HepG2 (cell line): ENCODE results near the gene MAB21L4. TPM values are rescaled to one million over a fixed set of nuclear protein-coding genes. Genes with fewer than 3 reads are reported as not detected.

ENCODE experiments used
- ATAC-seq: fragments of 200-7000 bp; cut with Tn5 transposase; 3 replicates; pipeline ENCODE4 v1.9.1; 2020; ENCODE audit warnings: mild to moderate bottlenecking, moderate library complexity
- BruUV-seq: library from RNA; stranded (reverse); fragments of 400-500 nt; replicated peaks from 2 replicates; lab custom pipeline; 2021; lab: Mats Ljungman, UMichigan
- CTCF ChIA-PET: fragments of 300-600 bp; formaldehyde crosslinking; extraction: SDS; loops from one replicate; lab custom pipeline; 2021; ENCODE audit warnings: low total read pairs, inconsistent platforms, low intra/inter-chr PET ratio; lab: Yijun Ruan, JAX
- POLR2A ChIA-PET: fragments of 350-600 bp; sonication (Branson Sonifier 250); formaldehyde crosslinking; loops from one replicate; lab custom pipeline; 2020; ENCODE audit warnings: antibody characterized with exemption, inconsistent platforms; lab: Yijun Ruan, JAX
- DNase-seq: peaks from one replicate; pipeline ENCODE4 v3.0.0-alpha.2; 2015; ENCODE audit warnings: low spot score
- FAIRE-seq: peaks from 3 replicates; lab custom pipeline; 2011; peaks lifted over from hg19 to GRCh38; lab: Jason Lieb, UNC
- H2AFZ ChIP-seq: one replicate; pipeline ENCODE4 v1.6.1; 2011; ENCODE audit warnings: low read length, inconsistent platforms
- H3K27ac ChIP-seq: fragments of 300-600 bp; 3 replicates; pipeline ENCODE4 v1.8.0; 2011; ENCODE audit warnings: mixed run types, mild to moderate bottlenecking, mixed read lengths, low read length, inconsistent platforms; ENCODE audit not compliant: insufficient read depth; ENCODE audit errors: extremely low read length
- H3K27me3 ChIP-seq, 2 experiments: fragments of 200-600 bp in 1 of 2; 2 replicates in 1 of 2; 3 replicates in 1 of 2; pipeline versions ENCODE4 v1.6.0 to v1.8.0; 2011; ENCODE audit warnings: low read length in 2 of 2, mild to moderate bottlenecking in 2 of 2, moderate library complexity in 2 of 2, inconsistent platforms in 1 of 2; ENCODE audit not compliant: insufficient read depth in 2 of 2, control insufficient read depth in 1 of 2
- H3K36me3 ChIP-seq, 2 experiments: fragments of 200-600 bp in 1 of 2; replicated peaks in 1 of 2; 2 replicates in 1 of 2; 3 replicates in 1 of 2; pipeline versions ENCODE4 v1.5.1 to v1.8.0; 2011; ENCODE audit warnings: low read length in 2 of 2, inconsistent platforms in 1 of 2; ENCODE audit not compliant: insufficient read depth in 2 of 2, control insufficient read depth in 1 of 2
- H3K4me1 ChIP-seq: 2 replicates; pipeline ENCODE4 v1.5.1; 2012; ENCODE audit warnings: low read length, inconsistent platforms; ENCODE audit not compliant: insufficient read depth
- H3K4me2 ChIP-seq: 2 replicates; pipeline ENCODE4 v1.6.0; 2011; ENCODE audit warnings: low read depth, low read length, inconsistent platforms
- H3K4me3 ChIP-seq, 3 experiments: fragments of 200-600 bp in 1 of 3; sonication (generic), shearing (Covaris generic) in 1 of 3; replicated peaks in 1 of 3; 2 replicates each; pipeline ENCODE4 v1.5.1; 2011 to 2016; ENCODE audit warnings: low read length in 3 of 3, inconsistent platforms in 2 of 3, low read depth in 2 of 3, mild to moderate bottlenecking in 2 of 3, control low read depth in 1 of 3, mixed read lengths in 1 of 3; ENCODE audit not compliant: insufficient read depth in 1 of 3
- H3K79me2 ChIP-seq: one replicate; pipeline ENCODE4 v1.6.1; 2011; ENCODE audit warnings: low read length, inconsistent platforms; ENCODE audit not compliant: insufficient read depth
- H3K9ac ChIP-seq: 2 replicates; pipeline ENCODE4 v1.6.0; 2011; ENCODE audit warnings: mild to moderate bottlenecking, low read depth, low read length, inconsistent platforms; ENCODE audit not compliant: insufficient read depth
- H3K9me3 ChIP-seq: 2 replicates; pipeline ENCODE4 v1.5.1; 2012; ENCODE audit warnings: mild to moderate bottlenecking, low read length
- H4K20me1 ChIP-seq: 2 replicates; pipeline ENCODE4 v1.6.0; 2011; ENCODE audit warnings: inconsistent platforms, mild to moderate bottlenecking, low read length, moderate library complexity; ENCODE audit not compliant: insufficient read depth
- DRAP1 ChIP-seq: IDR thresholded peaks from 2 replicates; pipeline ENCODE4 v1.6.1; 2016; ENCODE audit warnings: missing genetic modification reagents, missing compliant biosample characterization
- EZH2 ChIP-seq: conservative IDR thresholded peaks from 2 replicates; pipeline ENCODE4 v1.6.1; 2012; ENCODE audit warnings: mild to moderate bottlenecking, low read depth, low read length, moderate library complexity
- FOXO1 ChIP-seq: sonication (generic); formaldehyde crosslinking; IDR thresholded peaks from 2 replicates; pipeline ENCODE4 v1.4.0; 2020; ENCODE audit warnings: missing genetic modification reagents
- GABPB1 ChIP-seq: IDR thresholded peaks from 2 replicates; pipeline ENCODE4 v1.6.1; 2016; ENCODE audit warnings: mild to moderate bottlenecking, missing genetic modification reagents, moderate library complexity, missing compliant biosample characterization
- PPARG ChIP-seq: conservative IDR thresholded peaks from 2 replicates; pipeline ENCODE4 v1.6.1; 2016; ENCODE audit warnings: missing biosample characterization, missing genetic modification reagents
- SAFB2 ChIP-seq: sonication (generic); formaldehyde crosslinking; IDR thresholded peaks from 2 replicates; pipeline ENCODE4 v1.5.1; 2020; ENCODE audit warnings: missing genetic modification reagents, low read depth, mild to moderate bottlenecking, borderline replicate concordance
- TBX2 ChIP-seq: sonication (generic); formaldehyde crosslinking; IDR thresholded peaks from 2 replicates; pipeline ENCODE4 v1.5.0; 2020; ENCODE audit warnings: missing genetic modification reagents, mild to moderate bottlenecking, borderline replicate concordance
- ZNF20 ChIP-seq: sonication (generic); formaldehyde crosslinking; IDR thresholded peaks from 2 replicates; pipeline ENCODE4 v1.4.0; 2020; ENCODE audit warnings: mild to moderate bottlenecking, moderate library complexity, missing genetic modification reagents
- ZNF276 ChIP-seq: sonication (generic); formaldehyde crosslinking; IDR thresholded peaks from 2 replicates; pipeline ENCODE4 v1.4.0; 2020; ENCODE audit warnings: mild to moderate bottlenecking, low read depth, missing genetic modification reagents
- ZNF333 ChIP-seq: sonication (generic); formaldehyde crosslinking; IDR thresholded peaks from 2 replicates; pipeline ENCODE4 v1.4.0; 2020; ENCODE audit warnings: mild to moderate bottlenecking, missing genetic modification reagents, borderline replicate concordance
- ZNF510 ChIP-seq: sonication (generic); formaldehyde crosslinking; IDR thresholded peaks from 2 replicates; pipeline ENCODE4 v1.4.0; 2020; ENCODE audit warnings: low read depth, mild to moderate bottlenecking, missing genetic modification reagents
- ZNF776 ChIP-seq: sonication (generic); formaldehyde crosslinking; IDR thresholded peaks from 2 replicates; pipeline ENCODE4 v1.4.0; 2020; ENCODE audit warnings: mild to moderate bottlenecking, missing genetic modification reagents
- WGBS: methylation state at CpG from one replicate; pipeline ENCODE4 v1.1.6; 2017; ENCODE audit warnings: low lambda C conversion rate; 5-methylcytosine and 5-hydroxymethylcytosine counted together
- in situ Hi-C: cut with HindIII; loops from 2 replicates; pipeline ENCODE4 v1.10.0; 2017; ENCODE audit warnings: low pct_unique_long_range_greater_than_20kb; ENCODE audit not compliant: extremely low pct_ligation_motif_present
- intact Hi-C: fragments of 100-400 bp; cut with micrococcal nuclease; formaldehyde crosslinking; loops from one replicate; pipeline ENCODE4 v1.10.0; 2022; ENCODE audit not compliant: unreplicated experiment
- polyA plus RNA-seq, 8 experiments: library from polyadenylated mRNA; depleted of rRNA in 3 of 8; stranded (reverse) in 7 of 8; unstranded in 1 of 8; fragments of >200 nt; fragmentation: Illumina TruSeq in 4 of 8; extraction: Trizol in 4 of 8; gene quantifications; 2 replicates each; pipeline versions ENCODE4 v1.2.1 to v1.2.3, GENCODE V29; 2011 to 2016; ENCODE audit warnings: low read depth in 4 of 8, missing spikeins in 1 of 8, mixed read lengths in 1 of 8; ENCODE audit not compliant: insufficient read depth in 1 of 8
- total RNA-seq, 5 experiments: library from RNA; depleted of rRNA; stranded (reverse); fragments of >200 nt; fragmentation: Illumina TruSeq; extraction: Trizol; gene quantifications; 2 replicates each; pipeline ENCODE4 v1.2.3, GENCODE V29; 2016; ENCODE audit warnings: low read depth in 1 of 5
- TF ChIP-seq, protein P1 (sequence below): conservative IDR thresholded peaks from 2 replicates; pipeline ENCODE4 v1.6.1; 2018; ENCODE audit warnings: missing genetic modification reagents
- TF ChIP-seq, protein P2 (sequence below): sonication (generic); formaldehyde crosslinking; IDR thresholded peaks from 2 replicates; pipeline ENCODE4 v1.5.0; 2020; ENCODE audit warnings: missing genetic modification reagents

MAB21L4 gene
- total and polyA plus RNA-seq, 2 of the 13 experiments (the other 11 are each of a cell fraction or from before 2014, with no cell fraction given): 3.0 to 14.0 TPM

- no peak for ATAC-seq
- no TSS peak for BruUV-seq
- Histone ChIP-seq H3K4me3 (no peak overlapping the region; a peak in 1 of 6 replicates), H3K4me2 (peak overlapping the region; percentile 10; the same call in 1 of the 2 replicates), H3K4me1 (peaks cover 48% of the 10 kb centered on the region), H3K27me3 (peaks cover 16 to 66% of the 10 kb centered on the region in 2 experiments), H3K9ac (no peak overlapping the region), H4K20me1 (no peaks in the 10 kb centered on the region), H3K27ac (no peak overlapping the region), H3K9me3 (no peaks in the 10 kb centered on the region), H3K36me3 (no peaks in the 10 kb centered on the region), H3K79me2 (no peaks in the 10 kb centered on the region), H2AFZ (no peak overlapping the region)
- in situ Hi-C loops (loop anchor here (5.0 kb wide), 1 partner anchor 47 kb away; no protein-coding TSS in a partner anchor), intact Hi-C loops (no loop called here)
- FAIRE-seq: no peak
- WGBS: 36% methylated on average over 12 of the region's 19 CpGs
- ChIA-PET CTCF (no interaction called here), POLR2A (no interaction called here)
- no peak for DNase-seq
- TF ChIP-seq FOXO1 (no peak), DRAP1 (CRISPR knock-in tag) (no peak), ZNF776 (CRISPR knock-in tag) (no peak), ZNF510 (CRISPR knock-in tag) (no peak), ZNF276 (CRISPR knock-in tag) (no peak), SAFB2 (CRISPR knock-in tag) (no peak), EZH2 (0 out of 2 replicates have a peak, but pooled peaks have one; percentile 14), PPARG (no peak), ZNF333 (CRISPR knock-in tag) (peak; percentile 73; the same call in 1 of the 2 replicates), GABPB1 (CRISPR knock-in tag) (no peak), ZNF20 (no peak), TBX2 (0 out of 2 replicates have a peak, but pooled peaks have one; percentile 17)
- TF ChIP-seq, protein P1, sequence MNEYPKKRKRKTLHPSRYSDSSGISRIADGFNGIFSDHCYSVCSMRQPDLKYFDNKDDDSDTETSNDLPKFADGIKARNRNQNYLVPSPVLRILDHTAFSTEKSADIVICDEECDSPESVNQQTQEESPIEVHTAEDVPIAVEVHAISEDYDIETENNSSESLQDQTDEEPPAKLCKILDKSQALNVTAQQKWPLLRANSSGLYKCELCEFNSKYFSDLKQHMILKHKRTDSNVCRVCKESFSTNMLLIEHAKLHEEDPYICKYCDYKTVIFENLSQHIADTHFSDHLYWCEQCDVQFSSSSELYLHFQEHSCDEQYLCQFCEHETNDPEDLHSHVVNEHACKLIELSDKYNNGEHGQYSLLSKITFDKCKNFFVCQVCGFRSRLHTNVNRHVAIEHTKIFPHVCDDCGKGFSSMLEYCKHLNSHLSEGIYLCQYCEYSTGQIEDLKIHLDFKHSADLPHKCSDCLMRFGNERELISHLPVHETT (CRISPR knock-in tag): no peak
- TF ChIP-seq, protein P2, sequence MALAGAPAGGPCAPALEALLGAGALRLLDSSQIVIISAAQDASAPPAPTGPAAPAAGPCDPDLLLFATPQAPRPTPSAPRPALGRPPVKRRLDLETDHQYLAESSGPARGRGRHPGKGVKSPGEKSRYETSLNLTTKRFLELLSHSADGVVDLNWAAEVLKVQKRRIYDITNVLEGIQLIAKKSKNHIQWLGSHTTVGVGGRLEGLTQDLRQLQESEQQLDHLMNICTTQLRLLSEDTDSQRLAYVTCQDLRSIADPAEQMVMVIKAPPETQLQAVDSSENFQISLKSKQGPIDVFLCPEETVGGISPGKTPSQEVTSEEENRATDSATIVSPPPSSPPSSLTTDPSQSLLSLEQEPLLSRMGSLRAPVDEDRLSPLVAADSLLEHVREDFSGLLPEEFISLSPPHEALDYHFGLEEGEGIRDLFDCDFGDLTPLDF (CRISPR knock-in tag): no peak
Observed at GRCh38 chr2:240904216-240905175, 8.5 kb upstream of the MAB21L4 start.
